Right lung (tissue), 5 donors: ENCODE data around the gene ADGRG6. TPM values are rescaled to one million over a fixed set of nuclear protein-coding genes. Genes with fewer than 3 reads are reported as not detected.

Source experiments
- DNase-seq, 2 donors: peaks; one replicate each; pipeline ENCODE4 v3.0.0-alpha.2; 2013
- polyA plus RNA-seq, 5 donors: library from polyadenylated mRNA; unstranded; fragments of 120-200 nt; gene quantifications; one replicate each; pipeline versions ENCODE4 v1.2.1 to v1.2.3, GENCODE V29; 2013; ENCODE audit warnings: inconsistent platforms in 1 of 5, low replicate concordance in 1 of 5; ENCODE audit not compliant: insufficient read length in 5 of 5, insufficient read depth in 1 of 5

The ADGRG6 gene
- polyA plus RNA-seq, 5 donors = 81.9 to 174 (median 150) TPM

DNA sequence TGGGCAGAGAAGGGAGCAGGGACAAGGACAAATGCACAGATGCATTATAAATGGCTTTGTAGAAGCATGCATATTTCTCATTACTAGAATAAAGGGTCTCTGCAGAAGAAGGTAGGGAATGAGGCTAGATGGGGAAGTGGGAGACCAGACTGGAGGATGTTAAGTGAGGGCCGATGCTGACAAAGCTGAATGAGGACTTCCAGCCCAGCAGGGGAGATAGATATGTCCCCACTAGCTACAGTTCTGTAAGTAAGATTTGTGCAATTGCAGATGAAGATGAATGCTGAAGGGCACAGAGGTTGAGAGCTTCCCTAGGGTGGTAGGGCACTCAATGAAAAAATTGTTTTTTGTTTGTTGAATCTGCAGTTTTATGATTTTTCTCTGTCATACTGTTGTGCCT is 16.9 kb downstream of the ADGRG6 start:
- no peak for DNase-seq

DNA sequence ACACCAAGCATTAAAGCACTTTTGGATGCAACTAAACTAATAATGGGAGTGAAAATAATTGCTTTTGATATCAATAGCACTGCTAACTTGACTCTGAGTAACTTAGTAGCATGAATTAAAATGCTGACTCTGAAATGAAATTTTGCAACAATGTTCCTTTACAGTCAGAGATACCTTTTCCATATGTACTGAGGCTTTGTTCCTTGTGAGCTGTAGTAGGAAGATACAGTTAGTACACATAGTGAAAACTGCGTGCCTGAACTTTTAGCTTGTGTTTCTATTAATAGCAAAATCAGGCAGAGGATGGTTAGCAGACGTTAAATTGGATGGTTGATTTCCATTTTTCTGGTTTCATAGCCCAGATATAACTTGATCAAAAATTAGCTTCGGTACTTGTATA is 18.6 kb downstream of the ADGRG6 start:
- no peak for DNase-seq

DNA sequence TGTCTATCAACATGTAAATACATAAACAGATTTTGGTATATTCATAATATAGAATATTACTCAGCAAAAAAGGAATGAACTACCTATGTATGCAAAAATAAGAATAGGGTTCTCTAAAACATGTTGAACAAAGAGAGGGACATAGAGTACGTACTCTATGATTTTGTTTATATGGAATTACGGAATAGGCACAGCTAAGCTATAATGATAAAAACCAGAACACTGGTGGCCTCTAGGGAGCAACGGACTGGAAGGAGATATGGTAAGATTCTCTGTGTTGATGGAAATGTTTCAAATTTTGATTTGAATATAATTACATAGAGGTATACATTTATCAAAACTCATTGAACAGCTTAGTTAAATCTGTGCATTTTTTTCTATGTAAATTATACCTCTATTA is 19.6 kb downstream of the ADGRG6 start:
- DNase-seq = no peak

DNA sequence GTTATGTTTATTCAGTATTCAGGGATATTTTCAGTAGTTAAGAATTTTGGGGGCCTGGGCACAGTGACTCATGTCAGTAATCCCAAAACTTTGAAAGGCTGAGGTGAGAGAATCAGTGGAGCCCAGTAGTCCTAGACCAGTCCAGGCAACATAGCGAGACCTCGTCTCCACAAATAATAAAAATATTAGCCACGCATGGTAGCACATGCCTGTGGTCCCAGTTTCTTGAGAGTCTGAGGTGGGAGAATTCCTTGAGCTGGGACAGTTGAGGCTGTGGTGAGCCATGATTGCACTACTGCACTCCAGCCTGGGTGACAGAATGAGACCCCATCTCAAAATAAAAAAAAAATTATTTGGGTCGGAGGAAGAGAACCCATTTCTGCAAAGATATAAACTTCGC is 20.3 kb downstream of the ADGRG6 start:
- DNase-seq = no peak

DNA sequence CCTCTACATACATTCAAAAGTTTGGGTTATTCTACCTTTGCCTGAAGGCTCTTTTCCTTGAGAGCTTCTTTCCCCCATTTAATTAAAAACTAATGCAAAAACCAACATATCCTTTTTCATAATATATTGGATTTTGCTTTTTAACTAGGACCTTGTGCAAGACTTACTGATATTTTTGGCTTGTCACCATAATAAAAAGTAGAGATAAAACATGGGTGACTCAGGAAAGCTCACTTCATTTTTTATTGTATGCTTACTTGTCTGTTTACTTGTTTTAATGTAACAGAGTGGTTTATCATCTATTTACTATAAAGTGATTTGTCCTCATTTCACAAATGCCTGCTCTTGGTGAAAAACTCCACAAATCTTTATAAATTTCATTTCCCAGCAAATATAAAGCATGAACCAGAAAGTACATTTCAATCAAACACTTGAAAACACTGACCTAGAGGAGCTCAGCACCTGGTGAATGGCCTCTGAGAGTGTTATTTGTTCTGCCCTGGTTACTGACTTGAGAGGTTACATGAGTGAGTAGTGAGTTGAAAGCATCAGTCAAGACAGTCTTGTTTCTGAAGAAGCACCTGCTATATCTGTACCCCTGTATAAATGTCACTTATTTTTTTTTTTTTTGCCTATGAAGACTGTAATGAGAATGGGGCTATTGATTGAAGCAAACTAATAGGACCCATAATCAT is 20.8 kb downstream of the ADGRG6 start:
- no peak for DNase-seq

DNA sequence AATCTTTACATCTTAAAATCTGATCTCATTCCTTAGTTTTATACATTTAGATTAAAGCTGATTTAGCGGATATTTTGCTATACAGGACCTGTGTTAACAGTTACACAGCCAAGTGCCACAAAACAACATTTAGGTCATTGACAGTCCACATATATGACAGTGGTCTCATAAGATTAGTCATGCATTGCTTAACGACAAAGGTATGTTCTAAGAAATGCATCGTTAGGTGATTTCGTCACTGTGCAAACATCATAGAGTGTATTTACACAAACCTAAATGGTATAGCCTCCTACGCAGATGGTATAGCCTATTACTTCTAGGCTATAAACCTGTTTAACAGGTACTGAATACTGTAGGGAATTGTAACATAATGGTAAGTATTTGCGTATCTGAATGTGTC is 21.6 kb downstream of the ADGRG6 start:
- DNase-seq = no peak

DNA sequence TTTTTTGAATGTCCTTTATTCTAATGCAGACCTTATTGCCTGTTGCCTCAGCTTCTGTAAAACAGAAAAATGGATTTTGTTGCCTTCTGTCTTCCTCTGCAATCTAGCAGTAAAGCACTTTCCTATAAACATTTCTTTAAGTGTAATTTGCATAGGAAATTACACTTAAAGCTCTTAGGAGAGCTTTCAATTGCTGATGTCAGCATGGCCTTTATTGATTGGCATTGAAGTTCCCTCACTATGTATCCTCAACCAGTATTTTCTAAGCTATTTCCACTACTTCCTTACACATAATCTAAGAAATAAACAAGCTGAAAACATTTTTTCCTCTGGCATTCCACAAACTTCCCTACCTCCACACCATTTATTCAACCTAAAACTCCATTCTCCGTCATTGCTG is 22.3 kb downstream of the ADGRG6 start:
- no peak for DNase-seq

DNA sequence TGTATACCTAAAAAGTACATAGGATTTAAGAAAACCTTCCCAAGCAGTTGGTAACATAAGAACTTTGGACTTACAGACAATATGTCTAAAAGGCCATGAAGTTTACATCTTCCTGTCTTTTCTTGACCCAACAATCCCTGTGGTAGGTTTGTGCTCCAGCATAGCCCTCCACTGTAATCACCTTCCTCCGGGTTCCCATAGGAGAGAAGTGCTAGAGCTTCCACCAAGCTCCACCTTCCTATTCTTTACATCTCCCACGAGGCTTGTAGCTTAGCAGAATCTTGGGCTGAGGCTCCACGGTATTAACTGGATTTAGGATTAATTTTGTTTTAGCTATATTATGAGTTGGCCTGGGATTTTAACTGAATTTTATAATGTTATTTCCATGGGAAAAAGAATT is 23.3 kb downstream of the ADGRG6 start:
- DNase-seq = no peak

DNA sequence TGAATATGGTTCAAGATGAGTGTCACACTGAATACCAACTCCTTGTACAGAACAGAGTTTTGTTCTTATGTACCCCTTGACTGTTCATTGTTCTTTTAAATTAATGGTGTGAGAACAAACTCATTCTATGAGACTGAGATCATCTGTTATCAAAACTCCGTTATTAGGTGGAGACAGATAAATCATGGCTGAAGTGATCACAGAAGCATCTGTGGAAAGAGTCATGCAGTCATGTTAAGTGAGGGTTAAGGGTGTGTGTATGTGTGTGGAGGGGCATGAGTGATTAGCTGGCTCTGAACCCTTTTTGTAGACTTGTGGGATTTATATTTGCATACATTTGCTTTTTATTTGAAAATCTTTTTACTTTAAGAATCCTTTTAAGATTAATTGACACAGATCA is 24.7 kb downstream of the ADGRG6 start:
- no peak for DNase-seq

DNA sequence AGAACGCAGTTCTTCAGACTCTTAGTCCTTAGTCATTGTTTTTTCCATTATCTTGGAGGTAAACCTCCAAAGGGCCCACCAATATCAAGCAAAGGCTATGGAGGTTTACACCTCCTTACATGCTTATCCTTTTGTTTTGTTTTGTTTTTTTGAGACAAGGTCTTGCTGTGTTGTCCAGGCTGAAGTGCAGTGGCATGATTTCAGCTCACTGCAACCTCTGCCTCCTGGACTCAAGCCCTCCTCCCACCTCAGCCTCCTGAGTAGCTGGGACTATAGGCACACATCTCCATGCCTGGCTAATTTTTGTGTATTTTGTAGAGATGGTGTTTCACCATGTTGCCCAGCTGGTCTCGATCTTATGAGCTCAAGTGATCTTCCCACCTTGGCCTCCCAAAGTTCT is 26.3 kb downstream of the ADGRG6 start:
- no peak for DNase-seq

DNA sequence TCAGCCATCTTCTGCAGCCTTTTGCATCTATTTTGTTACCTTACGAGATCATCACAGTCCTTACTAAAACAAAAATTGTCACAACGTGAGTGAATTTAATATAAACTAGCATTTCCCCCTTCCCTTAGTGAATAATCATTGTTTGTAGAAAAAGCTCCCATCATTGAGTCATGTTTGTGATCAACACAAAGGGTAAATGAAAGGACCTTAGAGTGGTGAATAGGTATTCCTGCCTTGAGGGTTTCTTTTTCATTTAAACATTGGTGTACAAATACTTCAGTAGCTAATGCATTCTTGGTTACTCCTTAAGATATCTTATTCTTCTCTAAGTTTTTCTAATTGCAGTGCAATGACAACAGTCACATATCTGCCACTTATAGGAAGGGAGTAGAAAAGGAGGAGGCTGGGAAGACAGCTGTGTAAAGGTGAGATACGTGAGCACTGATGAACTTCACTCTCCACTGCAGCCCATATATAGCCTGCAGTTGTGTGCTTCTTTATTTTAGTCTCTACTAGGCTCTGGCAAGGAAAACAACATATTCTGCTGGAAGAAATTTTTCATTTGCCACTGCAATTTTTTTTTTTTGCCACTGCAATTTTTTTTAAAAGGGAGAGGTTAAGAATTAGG is 27.8 kb downstream of the ADGRG6 start:
- DNase-seq = no peak

DNA sequence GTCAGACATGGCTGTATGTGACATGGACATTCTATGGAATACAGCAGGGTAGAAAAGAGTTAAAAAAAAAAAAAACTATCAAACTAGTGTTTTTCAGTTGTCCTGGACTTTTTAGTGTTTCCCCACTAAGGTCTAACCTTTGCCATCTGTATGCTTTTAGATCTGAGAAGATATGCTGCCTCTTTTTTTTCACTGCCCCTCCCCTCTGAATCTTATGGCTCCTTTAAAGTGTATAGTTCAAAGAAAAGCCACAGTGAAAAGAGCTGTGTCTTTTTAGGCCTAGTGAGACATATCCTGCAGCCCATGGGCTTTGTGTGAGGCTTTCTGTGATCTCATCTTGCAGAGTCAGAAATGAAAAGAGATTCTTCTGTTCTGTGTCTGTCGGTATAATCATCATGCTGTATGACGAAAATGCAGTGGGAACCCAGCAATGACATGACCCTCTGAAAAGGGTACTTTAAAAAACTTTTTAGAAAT is 29.3 kb downstream of the ADGRG6 start:
- DNase-seq = no peak

DNA sequence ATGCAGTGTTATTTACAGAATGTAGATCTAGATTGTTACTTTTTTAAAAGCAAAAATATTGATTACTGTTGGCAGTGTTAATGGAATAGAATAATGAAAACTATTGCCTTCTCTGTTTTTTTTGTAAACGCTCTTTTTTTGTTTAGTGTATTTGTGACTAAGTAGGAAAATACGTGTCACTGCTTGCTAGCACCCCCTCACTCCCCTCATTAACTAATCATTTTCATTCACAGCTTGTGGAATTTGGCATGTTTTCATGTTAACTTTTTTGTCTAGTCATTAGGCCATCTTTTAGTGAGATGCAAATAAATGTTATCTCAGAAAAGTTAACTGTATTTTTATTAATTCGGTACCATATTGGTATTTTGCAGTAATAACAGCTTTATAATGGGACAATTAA is 29.8 kb downstream of the ADGRG6 start:
- no peak for DNase-seq

DNA sequence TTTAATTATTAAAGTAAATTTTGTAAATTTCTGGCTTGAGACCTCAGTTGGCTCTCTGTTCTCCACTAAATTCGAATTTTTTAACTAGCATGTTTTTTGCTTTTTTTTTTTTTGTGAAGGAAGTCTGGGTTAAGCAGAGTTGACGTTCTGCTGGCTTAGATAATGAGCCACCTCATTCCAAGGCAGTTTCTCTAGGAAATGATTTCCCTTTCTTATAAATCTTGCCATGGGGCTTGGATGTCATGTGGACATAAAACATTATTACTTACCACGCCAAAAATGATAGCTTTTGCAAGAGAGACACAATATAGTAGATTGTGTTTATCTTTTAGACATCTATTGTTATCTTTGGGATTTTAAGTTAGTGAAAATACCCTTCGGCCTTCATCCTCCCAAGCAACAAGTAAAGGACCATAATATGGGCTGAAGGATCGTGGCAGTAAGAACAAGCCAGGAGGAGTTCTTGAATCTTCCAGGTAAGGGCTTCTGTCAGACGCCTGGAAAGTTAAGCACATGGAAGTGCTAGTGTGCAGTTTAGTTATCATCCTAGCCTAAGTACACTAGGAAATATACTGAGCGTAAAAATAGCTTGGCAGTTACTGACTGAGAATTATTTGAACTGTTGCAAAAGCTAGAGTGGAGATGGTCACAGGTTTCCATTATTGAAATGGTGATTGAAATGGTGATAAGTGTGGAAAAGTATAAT is 30.7 kb downstream of the ADGRG6 start:
- DNase-seq = peak in 1 of 2 donors; percentile 56

DNA sequence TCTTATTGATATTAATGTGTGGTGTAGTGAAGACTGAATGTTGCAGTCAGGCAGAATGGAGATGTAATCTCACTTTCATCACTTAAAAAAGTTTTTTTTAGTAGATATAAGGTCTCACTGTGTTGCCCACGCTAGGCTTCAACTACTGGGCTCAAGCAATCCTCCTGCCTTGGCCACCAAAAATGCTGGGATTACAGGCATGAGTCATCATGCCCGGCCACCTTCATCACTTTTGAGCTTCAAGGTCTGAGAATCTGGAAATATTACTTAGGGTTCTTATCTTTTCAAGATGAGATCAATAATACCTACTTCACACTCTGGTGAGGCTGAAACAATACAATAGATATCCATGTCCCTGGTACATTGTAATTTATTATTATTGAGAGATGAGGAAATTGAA is 31.6 kb downstream of the ADGRG6 start:
- no peak for DNase-seq

DNA sequence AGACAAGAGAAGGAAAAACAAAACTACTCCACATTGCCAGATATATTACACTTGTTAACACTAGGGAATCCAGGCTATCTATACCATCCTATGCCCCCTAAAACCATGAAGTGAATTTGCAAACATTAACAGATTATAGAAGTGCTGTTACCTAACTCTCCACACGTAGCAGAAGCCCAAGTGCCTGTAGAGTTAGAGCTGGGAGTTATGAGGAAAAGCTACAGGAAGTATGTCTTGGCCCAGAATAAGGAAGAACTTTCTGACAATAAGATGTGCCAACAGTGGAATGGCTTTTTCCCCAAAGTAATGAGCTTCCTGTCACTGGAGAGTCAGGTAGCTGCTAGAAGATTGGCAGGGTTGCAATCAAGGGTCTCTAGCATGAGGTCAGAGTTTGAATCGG is 32.5 kb downstream of the ADGRG6 start:
- DNase-seq = no peak

DNA sequence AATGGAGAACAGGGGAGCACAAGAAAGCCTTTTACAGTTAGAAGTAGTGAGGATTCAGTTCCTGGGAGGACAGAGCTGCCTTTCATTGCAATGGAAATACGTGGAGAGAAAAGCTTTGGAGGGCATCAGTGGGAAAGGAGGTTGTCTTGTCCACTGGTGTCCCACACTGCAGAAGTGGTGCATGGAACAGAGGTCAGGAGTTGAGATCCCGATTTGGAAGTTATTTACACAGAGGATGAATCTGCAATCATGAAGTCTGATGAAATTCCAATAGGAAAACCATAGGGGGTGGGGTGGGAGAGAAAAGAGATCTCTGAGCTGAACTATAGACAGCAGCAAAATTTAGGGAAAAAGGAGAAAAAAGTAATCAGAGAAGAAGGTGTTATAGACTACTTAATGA is 33.6 kb downstream of the ADGRG6 start:
- no peak for DNase-seq

DNA sequence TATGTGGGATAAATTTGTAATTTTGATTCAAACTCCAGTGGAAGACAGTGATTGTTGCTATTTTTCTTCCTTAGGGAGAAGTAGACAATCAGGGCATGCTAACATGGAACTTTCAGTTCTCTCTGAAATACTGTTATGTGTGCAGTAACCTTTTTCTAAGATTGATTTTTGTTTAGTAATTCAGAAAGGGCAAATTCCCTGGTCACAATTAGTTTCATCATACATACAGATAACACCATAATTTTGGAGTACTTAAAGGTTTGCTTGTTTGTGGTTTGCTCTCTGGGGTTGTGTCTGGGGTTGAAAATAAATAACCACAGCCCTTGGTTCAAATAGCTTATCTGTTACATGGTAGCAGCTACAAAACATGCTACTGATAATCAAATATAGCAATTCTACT is 34.4 kb downstream of the ADGRG6 start:
- DNase-seq = no peak

DNA sequence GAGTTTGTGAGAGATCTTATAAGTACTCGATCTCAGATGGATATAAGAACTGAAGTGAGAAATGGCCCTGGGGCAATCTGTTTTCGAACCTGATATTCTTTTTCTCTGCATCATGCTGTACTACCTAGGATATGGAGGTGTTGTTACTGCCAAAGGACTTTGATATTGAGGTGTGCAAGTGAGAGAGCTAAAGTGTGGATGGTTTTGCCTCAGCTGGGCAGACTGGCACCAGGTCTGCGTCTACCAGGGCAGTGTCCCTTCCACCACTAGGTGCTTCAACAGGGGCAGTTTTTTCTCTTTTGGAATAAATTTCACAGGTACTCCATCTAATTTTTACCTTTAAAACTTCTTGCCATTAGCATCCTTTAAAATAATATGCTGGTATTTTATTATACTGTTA is 35.0 kb downstream of the ADGRG6 start:
- no peak for DNase-seq

DNA sequence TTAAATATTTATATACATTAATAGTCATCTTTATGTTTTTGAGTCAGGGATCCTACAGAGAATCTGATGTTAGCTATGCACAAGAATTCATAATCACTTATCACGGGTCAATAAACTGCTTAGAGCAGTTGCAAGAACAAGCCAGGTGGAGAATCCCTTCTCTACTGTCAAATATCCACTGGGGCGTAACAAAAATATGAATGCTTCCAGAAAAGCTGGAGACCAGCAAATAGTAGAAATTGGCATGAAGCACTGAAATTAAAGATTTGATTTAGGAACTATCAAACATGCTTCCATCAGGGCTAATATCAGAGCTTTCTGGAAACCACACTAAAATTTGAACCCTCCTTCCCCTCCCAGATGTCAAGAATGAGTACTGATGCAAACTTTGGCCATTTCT is 37.3 kb downstream of the ADGRG6 start:
- DNase-seq = no peak

DNA sequence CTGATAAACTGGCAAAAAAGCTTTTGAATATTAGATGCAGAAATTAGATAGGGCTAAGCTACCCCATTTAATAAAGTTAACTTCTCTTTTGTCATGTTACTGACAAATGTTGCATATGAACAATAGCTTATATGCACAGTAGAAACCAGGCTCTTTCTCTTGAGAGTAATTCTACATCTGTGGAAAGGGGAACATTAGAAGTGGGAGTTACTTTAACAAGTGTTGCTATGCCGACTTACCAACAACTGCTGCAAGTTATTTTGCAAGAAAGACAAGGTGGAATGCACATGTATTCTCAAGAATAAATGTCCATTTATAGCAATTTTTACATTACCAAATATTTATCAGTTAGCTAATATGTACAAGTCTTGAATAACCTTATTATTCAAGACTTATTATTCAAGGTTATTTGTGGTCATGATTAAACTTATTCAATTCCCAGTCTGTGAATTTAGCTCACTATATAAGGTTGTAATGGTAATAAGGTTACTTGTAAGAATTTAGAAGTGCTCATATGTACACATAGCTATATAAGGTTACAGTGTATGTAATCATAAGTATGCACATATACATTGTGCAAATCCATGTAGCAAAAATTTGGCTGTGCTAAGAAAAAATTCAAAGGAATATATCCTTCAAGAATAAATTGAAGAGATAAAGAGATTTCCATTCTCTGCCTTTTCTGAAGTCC is 38.3 kb downstream of the ADGRG6 start:
- DNase-seq = no peak

DNA sequence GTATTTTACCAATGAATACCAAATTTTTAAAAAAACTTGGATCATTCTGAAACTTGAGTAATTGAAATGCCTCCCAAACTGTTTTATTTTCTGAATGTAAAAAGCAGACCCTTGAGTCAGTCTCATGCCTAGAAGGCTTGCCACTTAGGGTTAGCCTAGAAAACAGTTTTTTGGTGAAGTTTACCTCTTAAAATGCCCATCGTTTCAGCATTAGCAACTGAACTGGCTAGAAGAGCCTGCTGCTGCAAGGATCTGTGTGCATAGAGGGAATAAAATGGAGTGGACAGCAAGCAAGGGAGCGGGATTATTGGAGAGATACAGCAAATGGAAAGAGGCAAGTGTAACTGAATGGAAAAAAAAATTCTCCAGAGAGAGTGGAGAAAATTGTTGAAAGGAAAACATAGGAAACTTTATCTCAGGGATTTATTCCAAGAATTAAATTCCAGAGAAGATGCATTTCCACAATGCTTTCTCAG is 40.1 kb downstream of the ADGRG6 start:
- no peak for DNase-seq

DNA sequence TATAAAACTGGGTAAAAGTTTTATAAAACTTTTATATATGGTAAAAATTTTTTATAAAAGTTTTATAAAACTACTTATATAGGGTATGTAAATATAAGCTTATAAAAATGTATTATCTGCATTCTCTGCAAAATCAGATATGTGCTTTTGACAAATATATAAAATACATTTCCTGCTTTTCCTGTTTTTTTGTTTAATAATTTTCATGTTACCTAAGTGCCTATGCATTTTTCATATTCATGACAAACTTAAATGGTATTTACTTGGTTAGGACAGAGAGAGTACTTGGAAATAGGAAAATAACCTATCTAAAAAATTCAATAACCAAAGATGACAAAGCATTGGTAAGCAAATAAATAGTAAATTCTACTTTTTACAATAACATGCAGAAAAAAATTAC is 41.2 kb downstream of the ADGRG6 start:
- no peak for DNase-seq
